Measurements from ENCODE around the gene NT5C2. TPM values are rescaled to one million over a fixed set of nuclear protein-coding genes. Genes with fewer than 3 reads are reported as not detected.
A peak's percentile ranks its signal among the peaks of the same experiment; 100 is the strongest.

NT5C2 gene
- total RNA-seq, 4 donors from 2014 or later = 39.6 to 86.5 (median 50.7) TPM

DNA sequence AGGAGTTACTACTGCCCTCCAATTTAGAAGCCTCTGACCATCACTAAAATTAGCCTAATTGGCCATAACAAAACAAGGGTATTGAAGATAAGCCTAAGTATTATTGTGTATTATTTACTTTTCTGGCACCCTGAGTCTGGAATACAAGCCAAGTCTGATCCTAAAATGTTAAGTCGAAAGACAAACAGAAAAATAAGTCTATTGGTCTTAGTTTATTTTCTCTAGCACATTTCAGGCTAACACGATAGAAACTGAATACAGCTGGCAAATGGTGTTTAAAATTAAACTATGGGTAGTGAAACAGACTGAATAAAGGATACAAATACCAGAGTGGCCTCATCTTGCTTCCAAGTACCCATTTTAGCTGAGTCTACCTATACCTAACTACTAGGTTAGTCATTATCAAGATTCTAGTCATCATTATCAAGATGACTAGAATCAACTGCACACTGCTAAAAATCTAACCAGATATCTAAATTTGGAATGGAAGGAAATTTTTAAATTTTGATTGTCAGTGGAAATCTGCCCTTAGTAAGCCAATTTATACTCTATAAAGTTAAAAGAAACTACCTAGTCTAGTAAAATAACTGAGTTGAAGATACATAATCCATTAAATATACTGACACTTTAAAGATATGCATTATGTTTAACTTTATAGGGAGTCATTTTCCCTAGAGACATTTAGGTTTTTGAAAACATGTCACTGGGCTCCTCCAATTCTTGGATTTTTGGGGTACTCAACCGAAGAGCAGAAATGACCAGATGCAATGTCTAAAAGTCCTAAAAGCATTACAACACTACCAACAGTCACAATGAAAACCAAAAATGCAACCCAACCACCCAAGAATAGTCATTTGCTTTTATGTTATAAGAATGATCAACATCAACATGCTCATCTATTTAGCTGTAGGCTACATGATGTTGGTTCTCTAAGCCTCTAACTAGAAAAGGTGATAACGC, 80.9 kb downstream of the NT5C2 start:
- Histone ChIP-seq H3K27me3 (no peaks in the 10 kb centered on the region), H3K9me3 (no peaks in the 10 kb centered on the region), H3K4me3 (no peak overlapping the region), H3K4me1 (peaks cover 0 to 6% (median 0%) of the 10 kb centered on the region in 4 donors), H3K27ac (peak overlapping the region in 2 of 4 donors; percentile 32 to 42), H3K36me3 (no peaks in the 10 kb centered on the region)
- no peak for DNase-seq
- TF ChIP-seq, protein P1, sequence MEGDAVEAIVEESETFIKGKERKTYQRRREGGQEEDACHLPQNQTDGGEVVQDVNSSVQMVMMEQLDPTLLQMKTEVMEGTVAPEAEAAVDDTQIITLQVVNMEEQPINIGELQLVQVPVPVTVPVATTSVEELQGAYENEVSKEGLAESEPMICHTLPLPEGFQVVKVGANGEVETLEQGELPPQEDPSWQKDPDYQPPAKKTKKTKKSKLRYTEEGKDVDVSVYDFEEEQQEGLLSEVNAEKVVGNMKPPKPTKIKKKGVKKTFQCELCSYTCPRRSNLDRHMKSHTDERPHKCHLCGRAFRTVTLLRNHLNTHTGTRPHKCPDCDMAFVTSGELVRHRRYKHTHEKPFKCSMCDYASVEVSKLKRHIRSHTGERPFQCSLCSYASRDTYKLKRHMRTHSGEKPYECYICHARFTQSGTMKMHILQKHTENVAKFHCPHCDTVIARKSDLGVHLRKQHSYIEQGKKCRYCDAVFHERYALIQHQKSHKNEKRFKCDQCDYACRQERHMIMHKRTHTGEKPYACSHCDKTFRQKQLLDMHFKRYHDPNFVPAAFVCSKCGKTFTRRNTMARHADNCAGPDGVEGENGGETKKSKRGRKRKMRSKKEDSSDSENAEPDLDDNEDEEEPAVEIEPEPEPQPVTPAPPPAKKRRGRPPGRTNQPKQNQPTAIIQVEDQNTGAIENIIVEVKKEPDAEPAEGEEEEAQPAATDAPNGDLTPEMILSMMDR (IDR thresholded peaks at IDR 0.05) = no peak
- no peak for TF ChIP-seq POLR2A (IDR thresholded peaks at IDR 0.05)

DNA sequence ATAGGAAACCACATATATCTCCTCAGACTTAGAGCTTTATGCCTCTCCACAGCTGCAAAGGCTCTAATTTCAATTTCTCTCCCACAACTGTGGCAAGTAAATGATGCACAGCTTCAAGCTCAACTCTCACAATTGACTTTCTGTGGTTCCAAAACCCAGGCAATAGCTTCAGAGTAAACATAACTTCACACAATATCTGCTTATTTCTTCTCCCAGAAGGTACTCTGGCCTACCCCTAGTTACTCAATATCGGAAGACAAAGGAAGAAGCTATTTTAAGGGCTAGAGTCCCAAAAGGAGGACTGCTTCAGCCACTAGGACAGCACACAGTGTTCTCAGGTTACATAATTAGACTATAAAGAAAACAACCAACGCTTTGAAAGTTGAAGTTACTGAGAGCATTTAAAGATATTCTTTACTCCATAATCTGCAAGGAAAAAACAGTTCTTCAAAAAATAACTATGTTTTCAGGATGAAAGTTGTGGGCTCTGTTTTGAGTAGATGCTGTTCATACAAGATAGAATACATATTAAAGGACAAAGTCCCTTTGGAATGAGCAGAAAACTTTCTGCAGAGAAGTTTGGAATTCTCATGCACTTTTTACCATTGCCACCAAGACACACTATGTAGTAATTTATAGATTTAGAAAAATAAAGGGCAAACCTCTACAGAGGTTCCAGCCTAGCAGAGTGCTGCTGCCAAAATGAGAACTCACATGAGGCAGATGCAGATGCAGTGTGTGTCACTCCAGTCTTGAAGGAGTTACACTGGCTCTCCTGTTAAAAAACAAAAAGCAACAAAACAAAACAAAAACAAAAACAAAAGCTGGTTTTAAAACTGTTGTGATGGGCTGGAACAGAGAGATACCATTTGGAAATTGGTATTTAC, 81.8 kb downstream of the NT5C2 start:
- H3K4me3 ChIP-seq = no peak overlapping the region
- H3K27ac ChIP-seq = peak overlapping the region in 3 of 4 donors; percentile 11 to 42 (median 32)
- no peaks in the 10 kb centered on the region for H3K27me3 ChIP-seq
- peaks cover 0 to 6% (median 0%) of the 10 kb centered on the region in 4 donors for H3K4me1 ChIP-seq
- no peak for TF ChIP-seq POLR2A (IDR thresholded peaks at IDR 0.05)
- TF ChIP-seq, protein P1 (IDR thresholded peaks at IDR 0.05) = no peak
- no peak for DNase-seq
- no peaks in the 10 kb centered on the region for H3K36me3 ChIP-seq
- no peaks in the 10 kb centered on the region for H3K9me3 ChIP-seq

DNA sequence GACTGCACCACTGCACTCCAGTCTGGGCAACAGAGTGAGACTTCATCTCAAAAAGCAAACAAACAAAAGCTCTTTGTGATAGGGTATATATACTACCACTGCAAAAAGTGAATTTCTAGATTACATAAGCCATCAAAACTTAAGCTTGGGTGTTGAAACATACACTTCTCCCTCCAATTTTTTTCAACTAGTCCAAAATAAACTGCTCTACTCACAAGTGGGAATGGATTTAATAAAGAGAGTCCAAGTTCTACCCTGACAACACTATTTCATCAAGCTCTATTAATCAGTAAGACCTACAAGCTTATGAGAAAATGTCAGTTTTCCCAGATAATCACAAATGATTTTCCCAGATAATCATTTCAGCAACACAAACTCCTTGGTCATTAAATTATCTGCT, 82.7 kb downstream of the NT5C2 start:
- Histone ChIP-seq H3K9me3 (no peaks in the 10 kb centered on the region), H3K4me1 (peaks cover 0 to 6% (median 0%) of the 10 kb centered on the region in 4 donors), H3K27me3 (no peaks in the 10 kb centered on the region), H3K4me3 (no peak overlapping the region), H3K36me3 (no peaks in the 10 kb centered on the region), H3K27ac (peak overlapping the region in 2 of 4 donors; percentile 3 to 42)
- TF ChIP-seq, protein P1 (IDR thresholded peaks at IDR 0.05) = no peak
- no peak for TF ChIP-seq POLR2A (IDR thresholded peaks at IDR 0.05)
- DNase-seq = no peak

DNA sequence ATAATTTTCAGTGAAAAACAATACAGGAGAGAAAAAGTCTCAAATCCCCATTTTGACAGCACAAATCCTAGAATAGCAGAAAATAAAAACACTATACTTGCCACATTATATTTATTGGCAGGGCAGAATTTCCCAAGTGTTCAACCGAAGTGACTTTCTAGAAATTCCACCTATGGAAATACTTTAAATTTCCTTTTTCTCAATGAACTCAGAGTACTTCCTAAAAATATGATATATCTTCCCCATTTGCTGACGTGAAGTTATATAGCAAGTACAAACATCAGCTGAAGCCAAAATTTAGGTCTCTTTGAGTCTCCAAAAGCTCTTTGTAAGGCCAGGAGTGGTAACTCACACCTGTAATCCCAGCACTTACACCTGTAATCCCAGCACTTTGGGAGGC, 83.3 kb downstream of the NT5C2 start:
- H3K9me3 ChIP-seq = no peaks in the 10 kb centered on the region
- H3K27me3 ChIP-seq = no peaks in the 10 kb centered on the region
- peaks cover 0 to 6% (median 0%) of the 10 kb centered on the region in 4 donors for H3K4me1 ChIP-seq
- no peak for DNase-seq
- H3K4me3 ChIP-seq = no peak overlapping the region
- TF ChIP-seq, protein P1 (IDR thresholded peaks at IDR 0.05) = no peak
- TF ChIP-seq POLR2A (IDR thresholded peaks at IDR 0.05) = no peak
- H3K36me3 ChIP-seq = peaks cover 0 to under 1% (median 0%) of the 10 kb centered on the region in 3 donors
- H3K27ac ChIP-seq = no peak overlapping the region

DNA sequence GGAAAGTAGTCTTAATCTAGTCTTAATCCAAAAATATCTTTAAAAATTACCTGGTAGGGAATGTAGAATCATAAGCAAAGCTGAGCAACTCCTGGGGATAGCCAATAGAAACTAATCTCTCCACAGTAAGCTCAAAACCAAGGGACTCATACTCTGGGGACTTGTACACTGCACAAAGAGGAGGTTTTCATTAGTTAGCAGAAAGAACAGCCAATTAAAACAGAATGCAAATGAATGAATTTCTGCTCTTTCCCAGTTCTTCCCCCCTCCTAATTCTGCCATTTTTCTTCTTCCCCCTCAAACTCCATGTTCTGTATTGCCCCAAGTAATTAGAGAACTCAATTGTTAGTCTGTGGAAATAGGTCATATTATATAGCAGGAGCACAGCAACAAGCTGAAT, 86.5 kb downstream of the NT5C2 start:
- Histone ChIP-seq H3K4me3 (no peak overlapping the region), H3K27ac (no peak overlapping the region), H3K36me3 (peaks cover 0 to 12% (median 3%) of the 10 kb centered on the region in 3 donors), H3K4me1 (no peaks in the 10 kb centered on the region), H3K9me3 (no peaks in the 10 kb centered on the region), H3K27me3 (no peaks in the 10 kb centered on the region)
- no peak for DNase-seq
- TF ChIP-seq, protein P1 (IDR thresholded peaks at IDR 0.05) = no peak
- no peak for TF ChIP-seq POLR2A (IDR thresholded peaks at IDR 0.05)
